ENCODE results near the gene CTU1. TPM values are rescaled to one million over a fixed set of nuclear protein-coding genes. Genes with fewer than 3 reads are reported as not detected.

Gene CTU1
- total RNA-seq = 1 to 10 TPM; 5.7 to 9.0 (median 7.3) TPM
- 1 to 10 TPM in 1 of 3 donors, under 1 TPM in 2; 0.60 to 2.4 (median 0.92) TPM for polyA plus RNA-seq

DNA sequence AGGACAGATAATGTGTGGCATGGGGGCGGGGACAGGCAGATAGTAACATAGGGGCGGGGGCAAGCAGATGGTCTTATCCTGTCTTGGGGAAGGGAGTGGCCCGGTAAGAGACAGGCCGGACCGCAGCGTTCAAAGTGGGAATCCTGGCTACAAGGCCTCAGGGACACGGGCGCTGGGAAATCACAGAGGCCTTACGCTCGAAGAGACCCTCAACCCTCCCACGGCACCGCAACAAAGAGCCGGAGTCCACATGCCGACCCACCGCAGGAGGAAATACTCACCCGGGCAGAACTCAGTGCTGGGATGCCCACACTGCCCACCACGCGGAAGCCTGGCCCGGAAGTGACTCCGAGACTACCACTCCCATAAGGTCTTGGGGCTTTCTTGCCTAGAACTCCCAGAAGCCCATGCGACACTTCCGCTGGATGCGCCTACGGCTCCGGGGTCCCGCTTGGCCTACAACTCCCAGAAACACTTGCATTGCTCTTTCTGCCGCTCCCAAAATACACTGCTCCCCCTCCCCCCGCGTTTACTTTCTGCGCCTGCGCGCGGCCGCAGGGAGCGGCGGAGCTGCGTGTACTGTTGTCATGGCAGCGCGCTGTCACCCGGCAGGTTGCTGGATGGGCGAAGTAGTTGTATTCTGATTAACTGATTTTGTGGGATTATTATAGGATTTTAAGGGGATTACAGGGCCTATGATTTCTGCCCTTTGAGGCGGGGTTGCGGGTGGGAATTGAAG lies at the start of gene CTU1:
Gene CTU1, minus strand, starts transcription at position 344 of the 739 bp plus-strand sequence. CDS start 3,840 bp downstream, outside the sequence.
- Histone ChIP-seq H3K27ac (peak within 1 kb of the TSS; percentile 66 to 76 (median 72)), H3K9me3 (no peaks in the 10 kb centered on the region), H3K4me3 (peak within 1 kb of the TSS; percentile 55 to 83 (median 70)), H3K4me1 (peaks cover 0 to 18% (median 15%) of the 10 kb centered on the region in 4 donors), H3K36me3 (peaks cover 0 to 10% (median 7%) of the 10 kb centered on the region in 4 donors), H3K27me3 (no peaks in the 10 kb centered on the region)
- WGBS, 2 donors = 0% methylated on average over 43 of the region's 43 CpGs
- peak; percentile 99 for DNase-seq
- TF ChIP-seq POLR2A (IDR thresholded peaks at IDR 0.05) (peak in 1 of 2 donors; percentile 38), CTCF (IDR thresholded peaks at IDR 0.05) (peak in 1 of 4 experiments; percentile 58), EP300 (IDR thresholded peaks at IDR 0.05) (peak in 1 of 4 donors; percentile 53), POLR2AphosphoS5 (IDR thresholded peaks at IDR 0.05) (peak; percentile 39 to 79 (median 75))
- intact Hi-C loops (cut with DNase I) = loop anchor here (2.0 to 5.0 kb wide), 2 partner anchors 464 to 487 kb away; partner anchors contain the start of gene ZNF175

DNA sequence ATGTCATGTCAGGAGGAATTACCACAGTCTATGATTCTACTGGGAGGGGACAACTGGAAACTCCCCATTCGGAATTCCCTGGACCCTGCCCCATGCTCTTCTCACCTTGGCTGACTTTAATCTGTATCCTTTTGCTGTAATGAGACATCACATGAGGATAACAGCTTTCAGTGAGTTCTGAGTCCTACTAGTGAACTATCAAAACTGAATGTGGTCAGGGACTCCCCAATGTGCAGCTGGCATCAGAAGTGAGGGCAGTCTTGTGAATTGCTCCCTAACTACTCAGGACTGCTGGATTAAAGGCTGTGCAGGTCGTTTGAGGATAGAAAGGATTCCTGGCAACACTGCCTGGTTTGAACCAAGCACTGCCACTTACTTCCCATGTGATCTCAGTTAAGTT lies 49.1 kb upstream of the CTU1 start:
- H3K4me3 ChIP-seq = no peak overlapping the region
- H3K9me3 ChIP-seq = no peaks in the 10 kb centered on the region
- WGBS, 2 donors = 18 to 49% methylated on average over 2 of the region's 2 CpGs
- no peaks in the 10 kb centered on the region for H3K4me1 ChIP-seq
- no peak overlapping the region for H3K27ac ChIP-seq
- intact Hi-C loops (cut with DNase I) = no loop called here
- no peak for DNase-seq
- H3K27me3 ChIP-seq = peaks cover 0 to 10% (median 0%) of the 10 kb centered on the region in 3 donors
- TF ChIP-seq EP300 (IDR thresholded peaks at IDR 0.05) = no peak
- no peak for TF ChIP-seq POLR2A (IDR thresholded peaks at IDR 0.05)
- no peak for TF ChIP-seq CTCF (IDR thresholded peaks at IDR 0.05)
- H3K36me3 ChIP-seq = no peaks in the 10 kb centered on the region

DNA sequence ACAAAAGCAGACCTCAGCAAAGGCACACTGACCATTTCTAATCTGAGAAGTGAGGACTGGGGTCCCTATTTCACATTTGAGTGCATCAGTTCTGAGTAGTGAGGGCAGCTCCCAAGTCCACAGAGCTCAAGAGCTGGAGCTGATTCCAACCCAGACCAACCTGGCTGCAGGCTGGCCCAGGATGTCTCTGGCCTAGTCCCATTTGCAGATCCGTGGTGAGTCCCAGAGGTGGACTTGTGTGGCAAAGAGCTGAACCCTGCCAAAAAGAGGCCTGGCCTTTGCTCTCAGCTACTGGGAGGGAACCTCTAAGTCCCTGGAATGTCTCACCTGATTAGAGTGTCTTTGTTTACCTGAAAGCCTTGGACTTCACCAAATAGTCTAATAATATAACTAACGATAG lies 48.5 kb upstream of the CTU1 start:
- H3K4me3 ChIP-seq = no peak overlapping the region
- TF ChIP-seq EP300 (IDR thresholded peaks at IDR 0.05) (no peak), CTCF (IDR thresholded peaks at IDR 0.05) (no peak), POLR2AphosphoS5 (IDR thresholded peaks at IDR 0.05) (no peak), POLR2A (IDR thresholded peaks at IDR 0.05) (no peak)
- no peaks in the 10 kb centered on the region for H3K4me1 ChIP-seq
- no peaks in the 10 kb centered on the region for H3K9me3 ChIP-seq
- no peak for DNase-seq
- no peak overlapping the region for H3K27ac ChIP-seq
- WGBS, 2 donors = 33 to 68% methylated on average over 2 of the region's 2 CpGs
- intact Hi-C loops (cut with DNase I) = no loop called here
- no peaks in the 10 kb centered on the region for H3K36me3 ChIP-seq
- H3K27me3 ChIP-seq = peaks cover 0 to 10% (median 0%) of the 10 kb centered on the region in 3 donors

GRCh38 chr19:51150627-51151026 lies 42.4 kb upstream of the CTU1 start:
- Histone ChIP-seq H3K27me3 (peaks cover 0 to 10% (median 0%) of the 10 kb centered on the region in 3 donors), H3K9me3 (no peaks in the 10 kb centered on the region), H3K36me3 (no peaks in the 10 kb centered on the region), H3K4me1 (no peaks in the 10 kb centered on the region), H3K4me3 (no peak overlapping the region), H3K27ac (no peak overlapping the region)
- intact Hi-C loops (cut with DNase I) = no loop called here
- no peak for DNase-seq
- no peak for TF ChIP-seq POLR2A (IDR thresholded peaks at IDR 0.05)
- TF ChIP-seq EP300 (IDR thresholded peaks at IDR 0.05) = no peak
- no peak for TF ChIP-seq CTCF (IDR thresholded peaks at IDR 0.05)
- TF ChIP-seq POLR2AphosphoS5 (IDR thresholded peaks at IDR 0.05) = no peak
- WGBS, 2 donors = 75 to 81% methylated on average over 3 of the region's 3 CpGs

Data from sigmoid colon (tissue), 7 donors.